Brain microvascular endothelial cell (primary cell): ENCODE data around the gene DIPK2B.

Experiments
- DNase-seq: peaks from one replicate; pipeline ENCODE4 v3.0.0-alpha.2; 2020
- H3K27ac ChIP-seq: fragments of 250-450 bp; sonication (Bioruptor Pico); 2 replicates; pipeline ENCODE4 v1.5.1; 2020; ENCODE audit warnings: mild to moderate bottlenecking, moderate library complexity
- H3K27me3 ChIP-seq: fragments of 250-450 bp; sonication (Bioruptor Pico); replicated peaks from 2 replicates; pipeline ENCODE4 v1.5.1; 2020; ENCODE audit warnings: mild to moderate bottlenecking
- H3K36me3 ChIP-seq: fragments of 250-450 bp; sonication (Bioruptor Pico); replicated peaks from 2 replicates; pipeline ENCODE4 v1.5.1; 2020; ENCODE audit warnings: mild to moderate bottlenecking
- H3K4me3 ChIP-seq: 2 replicates; pipeline ENCODE4 v1.5.1; 2011; ENCODE audit warnings: low read depth, mild to moderate bottlenecking, control low read depth, low read length, moderate library complexity
- CTCF ChIP-seq: IDR thresholded peaks from 2 replicates; pipeline ENCODE4 v1.5.1; 2011; ENCODE audit warnings: low read depth, mild to moderate bottlenecking, moderate library complexity, low read length, control low read depth, inconsistent platforms; ENCODE audit errors: missing control alignments
- in situ Hi-C: cut with HindIII; loops from 2 replicates; pipeline ENCODE4 v1.10.0; 2017; ENCODE audit warnings: low sequenced_read_pairs, low pct_ligation_motif_present

Gene DIPK2B

DNA sequence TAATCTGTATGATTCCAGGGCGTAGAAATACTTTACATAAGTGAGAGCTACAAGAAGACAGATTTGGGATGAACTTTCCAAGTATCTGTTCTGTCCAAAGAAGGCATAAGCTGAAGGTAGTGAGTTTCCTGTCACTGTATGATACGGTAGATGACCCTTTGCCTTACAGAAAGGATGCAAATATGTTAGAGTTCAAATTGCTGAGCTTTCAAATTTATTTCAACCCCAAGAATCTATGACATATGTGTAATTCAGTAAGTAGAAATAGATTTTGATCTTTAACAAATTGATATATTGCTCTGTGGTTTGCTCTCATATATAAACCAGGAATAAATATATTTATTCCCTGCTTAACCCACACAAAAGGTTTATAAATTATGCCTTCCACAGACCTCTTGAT is 16.5 kb downstream of the DIPK2B start:
- H3K36me3 ChIP-seq = no peaks in the 10 kb centered on the region
- no peak for DNase-seq
- no peak overlapping the region for H3K27ac ChIP-seq
- in situ Hi-C loops = no loop called here
- TF ChIP-seq CTCF = no peak
- no peaks in the 10 kb centered on the region for H3K27me3 ChIP-seq
- no peak overlapping the region for H3K4me3 ChIP-seq

DNA sequence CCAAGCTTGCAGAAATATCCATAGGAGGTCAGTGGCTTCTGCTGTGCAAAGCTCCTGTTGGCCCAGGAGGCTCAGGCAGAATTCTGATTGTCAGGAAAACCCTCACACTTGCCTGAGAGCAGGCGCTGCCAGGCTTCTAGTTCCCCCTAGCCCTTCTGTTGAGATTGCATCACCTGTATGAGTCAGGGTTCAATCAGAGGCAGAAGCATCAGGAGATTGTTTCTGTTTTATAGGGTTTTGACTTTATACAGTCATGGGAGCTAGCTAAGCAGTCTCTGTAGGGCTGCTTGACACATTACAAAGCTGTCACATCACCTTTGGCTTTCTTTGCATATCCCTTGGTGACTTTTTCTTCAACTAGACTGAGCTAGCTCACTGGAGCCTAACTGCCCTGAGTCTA is 27.8 kb downstream of the DIPK2B start:
- in situ Hi-C loops = no loop called here
- TF ChIP-seq CTCF = no peak
- Histone ChIP-seq H3K27ac (no peak overlapping the region), H3K27me3 (no peaks in the 10 kb centered on the region), H3K36me3 (no peaks in the 10 kb centered on the region), H3K4me3 (no peak overlapping the region)
- DNase-seq = peak; percentile 27

GRCh38 chrX:45166781-45167180 is 33.9 kb downstream of the DIPK2B start:
- Histone ChIP-seq H3K36me3 (no peaks in the 10 kb centered on the region), H3K27ac (no peak overlapping the region), H3K4me3 (no peak overlapping the region), H3K27me3 (no peaks in the 10 kb centered on the region)
- no peak for DNase-seq
- TF ChIP-seq CTCF = no peak
- in situ Hi-C loops = no loop called here

- Histone ChIP-seq H3K36me3 (no peaks in the 10 kb centered on the region), H3K27ac (no peak overlapping the region), H3K4me3 (no peak overlapping the region), H3K27me3 (no peaks in the 10 kb centered on the region)
- in situ Hi-C loops = no loop called here
- DNase-seq = no peak
- TF ChIP-seq CTCF = no peak
These were observed 35.0 kb downstream of the DIPK2B start for GRCh38 chrX:45165726-45166125.

DNA sequence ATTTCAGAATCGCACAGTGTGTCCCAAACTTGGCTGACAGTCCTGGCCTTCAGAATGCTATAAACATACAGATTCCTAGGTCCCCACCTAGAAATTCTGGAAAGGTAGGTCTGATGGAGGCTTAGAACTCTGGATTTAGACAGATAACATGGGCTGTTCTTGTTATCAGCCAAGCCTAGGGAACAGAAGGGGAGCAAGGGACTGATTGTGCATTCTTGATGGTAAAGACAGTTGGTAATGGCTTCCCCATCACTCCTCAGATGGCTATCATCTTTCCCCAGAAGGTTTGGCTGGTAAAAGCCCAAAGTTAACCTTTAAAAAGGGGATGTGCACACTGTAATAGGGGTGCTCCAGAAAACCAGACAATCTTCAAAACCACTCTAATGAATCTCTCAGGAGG is 35.7 kb downstream of the DIPK2B start:
- Histone ChIP-seq H3K27ac (no peak overlapping the region), H3K36me3 (no peaks in the 10 kb centered on the region), H3K27me3 (no peaks in the 10 kb centered on the region), H3K4me3 (no peak overlapping the region)
- no peak for TF ChIP-seq CTCF
- in situ Hi-C loops = no loop called here
- no peak for DNase-seq

- in situ Hi-C loops = no loop called here
- no peak for TF ChIP-seq CTCF
- H3K4me3 ChIP-seq = no peak overlapping the region
These were observed 36.6 kb downstream of the DIPK2B start for GRCh38 chrX:45164021-45164621.

More at GRCh38 chrX:45164021-45164621, 36.6 kb downstream of the DIPK2B start:
- H3K27ac ChIP-seq = no peak overlapping the region
- DNase-seq = no peak
- H3K36me3 ChIP-seq = no peaks in the 10 kb centered on the region
- H3K27me3 ChIP-seq = no peaks in the 10 kb centered on the region
